Epithelial cell of esophagus (primary cell): ENCODE measurements around the gene ADAP2.

Experiments
- DNase-seq: peaks from one replicate; pipeline ENCODE4 v3.0.0; 2010; ENCODE audit warnings: low read depth
- H3K4me3 ChIP-seq: 2 replicates; pipeline ENCODE4 v1.5.1; 2011; ENCODE audit warnings: mild to moderate bottlenecking, low read length, control low read depth
- TF ChIP-seq, protein P1 (sequence below): IDR thresholded peaks from 2 replicates; pipeline ENCODE4 v1.5.1; 2011; ENCODE audit warnings: low read depth, mild to moderate bottlenecking, low read length, control low read depth, inconsistent platforms; ENCODE audit not compliant: insufficient read depth; ENCODE audit errors: missing control alignments

ADAP2 gene

DNA sequence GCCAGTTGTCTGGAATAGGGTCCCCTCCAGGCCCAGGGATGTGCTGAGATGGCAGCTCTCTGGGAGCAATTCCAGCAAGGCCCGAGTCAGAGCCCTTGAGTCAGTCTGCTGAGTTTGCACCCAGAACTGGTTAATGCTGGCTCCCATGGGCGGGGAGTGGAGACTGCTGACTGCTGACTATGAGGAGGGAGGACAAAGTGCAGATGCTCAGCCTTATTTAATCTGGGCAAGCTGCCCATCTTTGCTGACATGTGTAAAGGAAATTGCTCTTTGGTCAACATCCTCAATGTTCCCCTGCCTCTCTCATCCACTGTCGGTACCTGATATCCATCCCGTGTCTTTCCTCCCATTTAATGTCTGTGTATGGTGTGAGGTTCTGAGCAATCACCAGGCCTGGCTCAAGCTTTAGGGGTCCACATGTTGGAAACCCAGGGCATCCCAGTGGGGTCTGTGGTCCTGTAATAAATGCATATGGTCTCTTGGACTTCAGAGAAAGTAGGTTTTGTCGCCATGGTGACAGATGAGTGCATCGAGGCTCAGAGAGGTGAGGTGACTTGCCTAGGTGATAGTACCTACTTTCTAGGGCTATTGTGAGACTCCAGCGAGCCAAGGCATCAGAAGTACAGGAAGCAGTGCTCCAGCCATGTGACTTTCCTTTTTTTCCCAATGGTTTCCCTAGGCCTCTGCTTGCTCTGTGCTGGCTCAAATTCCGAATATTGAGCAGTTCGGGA, 29.1 kb downstream of the ADAP2 start:
- TF ChIP-seq, protein P1, sequence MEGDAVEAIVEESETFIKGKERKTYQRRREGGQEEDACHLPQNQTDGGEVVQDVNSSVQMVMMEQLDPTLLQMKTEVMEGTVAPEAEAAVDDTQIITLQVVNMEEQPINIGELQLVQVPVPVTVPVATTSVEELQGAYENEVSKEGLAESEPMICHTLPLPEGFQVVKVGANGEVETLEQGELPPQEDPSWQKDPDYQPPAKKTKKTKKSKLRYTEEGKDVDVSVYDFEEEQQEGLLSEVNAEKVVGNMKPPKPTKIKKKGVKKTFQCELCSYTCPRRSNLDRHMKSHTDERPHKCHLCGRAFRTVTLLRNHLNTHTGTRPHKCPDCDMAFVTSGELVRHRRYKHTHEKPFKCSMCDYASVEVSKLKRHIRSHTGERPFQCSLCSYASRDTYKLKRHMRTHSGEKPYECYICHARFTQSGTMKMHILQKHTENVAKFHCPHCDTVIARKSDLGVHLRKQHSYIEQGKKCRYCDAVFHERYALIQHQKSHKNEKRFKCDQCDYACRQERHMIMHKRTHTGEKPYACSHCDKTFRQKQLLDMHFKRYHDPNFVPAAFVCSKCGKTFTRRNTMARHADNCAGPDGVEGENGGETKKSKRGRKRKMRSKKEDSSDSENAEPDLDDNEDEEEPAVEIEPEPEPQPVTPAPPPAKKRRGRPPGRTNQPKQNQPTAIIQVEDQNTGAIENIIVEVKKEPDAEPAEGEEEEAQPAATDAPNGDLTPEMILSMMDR, result no peak
- DNase-seq, result peak; percentile 74
- no peak overlapping the region for H3K4me3 ChIP-seq

DNA sequence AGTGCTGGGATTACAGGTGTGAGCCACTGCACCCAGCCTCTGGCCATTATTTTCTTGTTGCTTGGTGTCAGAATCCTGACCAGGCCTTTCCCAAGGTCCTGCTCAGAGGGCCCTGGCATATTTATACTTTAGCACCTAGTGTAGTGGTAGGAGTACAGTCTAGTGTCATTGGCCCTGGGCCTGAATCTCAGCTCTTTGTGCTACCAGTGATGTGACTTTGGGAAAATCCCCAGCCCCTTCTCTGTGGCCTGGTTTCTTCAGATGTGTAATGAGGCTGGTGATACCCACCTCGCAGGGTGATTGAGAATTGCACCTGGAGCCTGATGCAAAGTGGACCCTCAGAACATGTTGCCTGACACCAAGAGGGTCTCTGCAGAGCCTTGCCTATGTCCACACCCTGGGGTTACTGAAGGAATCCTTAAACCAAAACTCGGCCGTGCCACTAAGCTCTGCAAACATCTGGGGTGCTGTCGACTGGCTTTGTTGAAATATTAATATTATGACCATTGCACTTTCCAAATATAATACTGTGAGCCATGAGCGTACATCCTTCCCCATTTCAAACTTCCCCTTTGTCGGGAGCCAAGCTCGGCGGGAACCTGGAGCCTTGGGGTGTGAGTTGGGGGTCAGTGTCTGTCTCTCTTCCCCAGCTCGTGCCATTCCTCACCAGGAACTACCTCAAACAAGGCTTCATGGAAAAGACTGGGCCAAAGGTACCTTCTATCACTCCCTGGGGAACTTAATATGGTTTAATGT, 31.1 kb downstream of the ADAP2 start:
- DNase-seq, result no peak
- TF ChIP-seq, protein P1, result no peak
- no peak overlapping the region for H3K4me3 ChIP-seq

DNA sequence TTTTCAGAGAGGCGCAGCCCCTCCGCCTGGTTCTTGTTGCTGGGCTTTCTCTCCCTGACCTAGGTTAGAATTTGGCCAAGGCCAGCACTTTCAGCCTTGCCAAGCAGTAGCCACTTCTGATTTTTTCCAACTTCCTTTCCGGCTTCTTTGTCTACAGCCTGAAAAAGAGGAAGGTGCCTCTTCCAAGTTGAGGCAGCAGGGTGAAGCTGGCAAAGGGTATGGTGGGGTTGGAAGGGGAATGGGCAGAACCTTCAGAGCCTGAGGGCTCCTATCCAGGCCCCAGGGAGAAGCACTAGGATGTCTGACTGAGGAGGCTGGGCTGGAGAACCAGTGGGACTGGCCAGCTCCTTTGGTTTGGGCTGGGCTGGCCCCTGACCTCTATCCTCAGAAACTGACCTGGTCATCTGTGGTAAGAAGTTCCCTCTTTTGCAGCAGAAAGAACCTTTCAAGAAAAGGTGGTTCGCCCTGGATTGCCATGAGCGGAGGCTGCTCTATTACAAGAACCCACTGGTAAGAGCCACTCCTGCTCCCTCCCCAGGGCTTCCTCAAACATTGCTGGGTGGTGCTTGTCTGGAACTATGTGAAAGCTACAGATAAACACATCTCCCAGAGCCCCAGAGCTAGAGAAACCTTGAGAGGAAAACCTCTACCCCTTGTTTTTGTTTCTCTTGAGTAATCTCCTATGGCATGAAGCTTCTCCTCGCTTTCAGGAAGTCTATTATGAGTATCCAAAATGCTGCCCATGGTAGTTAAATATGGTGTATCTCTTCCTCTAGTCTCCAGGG, 32.5 kb downstream of the ADAP2 start:
- TF ChIP-seq, protein P1, result no peak
- no peak for DNase-seq
- no peak overlapping the region for H3K4me3 ChIP-seq

DNA sequence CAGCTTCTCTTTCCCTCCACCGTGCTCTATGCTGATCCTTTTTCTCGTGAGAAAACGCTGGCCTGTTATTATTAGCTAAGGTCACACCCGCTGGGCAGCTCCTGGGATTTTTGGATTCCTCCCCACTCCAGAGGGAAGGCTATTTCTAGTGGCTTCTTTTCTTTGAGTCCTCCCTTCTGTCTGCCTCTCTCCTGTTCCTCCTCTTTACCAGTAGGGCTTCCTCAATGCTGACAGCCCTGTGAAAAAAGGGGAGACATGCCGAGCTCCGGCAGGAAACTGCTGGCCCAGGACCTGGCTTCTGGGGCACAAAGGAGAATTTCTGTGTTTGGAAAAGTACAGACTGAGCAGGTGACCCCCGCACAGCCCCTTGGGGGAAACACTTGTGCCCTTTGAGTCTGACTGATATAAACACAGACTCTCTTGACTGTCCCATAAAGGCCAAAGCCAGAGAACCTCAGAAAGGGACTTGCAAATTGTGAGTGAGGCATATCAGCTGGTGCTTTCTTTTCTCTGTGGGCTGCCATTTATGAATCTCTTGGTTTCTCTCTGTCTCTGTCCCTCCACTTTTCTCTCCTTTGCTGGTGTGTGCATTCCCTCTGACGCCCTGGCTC, 35.1 kb downstream of the ADAP2 start:
- H3K4me3 ChIP-seq, result no peak overlapping the region
- TF ChIP-seq, protein P1, result no peak
- no peak for DNase-seq

DNA sequence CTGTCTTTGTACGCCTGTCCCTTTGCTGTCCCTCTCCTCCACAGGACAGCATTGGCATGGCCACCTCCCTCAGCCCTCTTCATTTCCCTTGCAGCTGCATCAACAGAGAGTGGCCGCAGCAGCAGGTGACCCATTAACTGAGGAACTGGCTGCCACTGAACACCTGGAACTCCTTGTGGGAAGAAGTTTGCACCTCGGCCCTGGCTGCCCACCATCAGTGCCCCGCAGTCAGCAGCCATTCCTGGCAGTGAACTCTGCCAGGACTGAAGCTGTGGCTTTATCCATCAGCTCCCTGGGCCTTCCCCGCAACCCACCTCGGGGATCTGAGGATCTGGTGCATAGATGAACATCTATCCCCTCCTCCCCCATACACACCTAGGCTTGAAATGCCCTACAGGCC, 36.0 kb downstream of the ADAP2 start:
- TF ChIP-seq, protein P1, result no peak
- no peak overlapping the region for H3K4me3 ChIP-seq
- no peak for DNase-seq

DNA sequence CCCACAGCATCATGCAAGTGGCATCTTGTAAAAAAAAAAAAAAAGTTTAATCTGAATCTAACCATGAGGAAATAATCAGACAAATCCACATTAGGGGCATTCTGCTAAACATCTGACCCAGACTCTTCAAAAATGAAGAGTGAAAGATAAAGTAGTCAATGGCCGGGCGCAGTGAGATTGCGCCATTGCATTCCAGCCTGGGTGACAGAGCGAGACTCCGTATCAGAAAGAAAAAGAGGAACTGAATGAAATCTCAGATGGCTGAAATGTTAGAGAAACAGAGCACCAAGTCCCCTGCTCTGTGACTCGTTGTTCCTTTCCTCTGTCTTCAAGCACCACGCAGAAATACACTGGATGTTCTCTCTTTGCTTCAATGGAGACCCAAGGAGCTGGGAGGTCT, 36.4 kb downstream of the ADAP2 start:
- H3K4me3 ChIP-seq, result no peak overlapping the region
- TF ChIP-seq, protein P1, result no peak
- no peak for DNase-seq
